HG03280 (cell line): ENCODE data around the gene TESMIN.

Source experiments
- ATAC-seq: cut with Tn5 transposase; IDR thresholded peaks from one replicate; pipeline ENCODE4 v1.9.1; 2021; ENCODE audit warnings: mild to moderate bottlenecking, moderate library complexity; ENCODE audit not compliant: unreplicated experiment

The TESMIN gene

GRCh38 chr11:68663482-68664010 is 87.8 kb downstream of the TESMIN start:
- no peak for ATAC-seq

GRCh38 chr11:68661697-68662603 is 89.4 kb downstream of the TESMIN start:
- ATAC-seq, result no peak

GRCh38 chr11:68661014-68661413 is 90.3 kb downstream of the TESMIN start:
- no peak for ATAC-seq

- no peak for ATAC-seq
These were observed 91.1 kb downstream of the TESMIN start for GRCh38 chr11:68660066-68660810.

- no peak for ATAC-seq
These were observed 92.0 kb downstream of the TESMIN start for GRCh38 chr11:68659158-68659921.

GRCh38 chr11:68658661-68659060 is 92.7 kb downstream of the TESMIN start:
- no peak for ATAC-seq

- no peak for ATAC-seq
These were observed 93.2 kb downstream of the TESMIN start for GRCh38 chr11:68658097-68658496.
